Upper lobe of left lung (tissue), 4 donors: ENCODE data around the gene ELK3.

ENCODE experiments used
- CTCF ChIP-seq, 6 experiments: fragments of 450-650 bp in 4 of 6; fragments of 200-600 bp in 2 of 6; sonication (generic) in 2 of 6; IDR thresholded peaks; one replicate each; pipeline ENCODE4 v1.5.1; 2016 to 2019; ENCODE audit warnings: antibody characterized with exemption in 6 of 6
- EP300 ChIP-seq, 4 donors: sonication (generic); formaldehyde crosslinking; IDR thresholded peaks; one replicate each; pipeline ENCODE4 v1.5.1; 2017; ENCODE audit warnings: antibody characterized with exemption in 4 of 4, control low read depth in 2 of 4
- POLR2AphosphoS5 ChIP-seq, 2 donors: sonication (generic); formaldehyde crosslinking; IDR thresholded peaks; one replicate each; pipeline ENCODE4 v1.5.1; 2017; ENCODE audit warnings: antibody characterized with exemption in 2 of 2

- TF ChIP-seq CTCF (IDR thresholded peaks at IDR 0.05) (no peak), EP300 (IDR thresholded peaks at IDR 0.05) (no peak), POLR2AphosphoS5 (IDR thresholded peaks at IDR 0.05) (no peak)
Observed at GRCh38 chr12:96297504-96297903, 103.3 kb downstream of the ELK3 start.
